ENCODE data around the gene SPRTN. TPM values are rescaled to one million over a fixed set of nuclear protein-coding genes. Genes with fewer than 3 reads are reported as not detected.
A peak's percentile ranks its signal among the peaks of the same experiment; 100 is the strongest.
"Not testable (repeated sequence)": the region's sequence is repeated elsewhere in the genome, so short reads cannot be mapped to it uniquely, and the experiment has no call there.

The SPRTN gene
- total RNA-seq, 1 experiment from 2014 or later = 21.5 TPM

DNA sequence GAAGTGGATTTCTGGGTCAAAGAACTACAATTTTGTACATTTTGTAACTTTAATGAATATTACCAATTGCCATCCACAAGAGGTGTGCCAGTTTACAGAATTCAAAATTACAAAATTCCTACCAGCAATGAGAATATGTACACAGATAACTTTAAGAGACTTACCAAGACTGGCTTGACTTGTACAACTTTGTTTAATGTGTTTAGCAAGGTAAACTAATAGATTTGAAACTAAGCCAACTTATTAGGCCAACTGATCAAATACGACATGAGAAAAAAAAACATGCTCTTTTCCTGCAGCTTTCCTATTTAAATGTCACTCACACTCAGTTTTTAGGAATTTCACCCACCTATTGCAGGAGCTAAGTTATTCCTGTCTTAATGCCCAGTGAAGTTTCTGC, 11.8 kb upstream of the SPRTN start:
- no peak overlapping the region for H3K4me3 ChIP-seq
- no peaks in the 10 kb centered on the region for H3K27me3 ChIP-seq
- no peaks in the 10 kb centered on the region for H3K36me3 ChIP-seq
- no peak overlapping the region for H3K27ac ChIP-seq
- no peaks in the 10 kb centered on the region for H3K9me3 ChIP-seq (replicated peaks)
- H3K4me1 ChIP-seq = no peaks in the 10 kb centered on the region
- DNase-seq = no peak

DNA sequence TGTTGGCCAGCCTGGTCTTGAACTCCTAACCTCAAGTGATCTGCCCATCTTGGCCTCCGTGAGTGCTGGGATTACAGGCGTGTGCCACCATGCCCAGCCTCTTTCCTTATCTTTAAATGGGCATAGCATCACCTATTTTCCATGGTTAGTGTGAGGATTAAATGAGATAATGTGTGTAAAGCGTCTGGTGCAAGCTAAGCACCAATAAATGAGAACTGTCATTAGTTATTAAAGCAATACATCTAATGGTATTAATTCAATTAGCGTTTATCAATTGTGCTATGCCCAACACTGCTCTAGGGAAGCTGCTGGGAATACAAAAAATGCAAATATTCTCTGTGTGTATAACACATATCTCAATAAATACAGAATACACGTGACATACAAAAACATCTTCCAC, 10.5 kb upstream of the SPRTN start:
- no peak overlapping the region for H3K27ac ChIP-seq
- 0 out of 2 replicates have a peak, but pooled peaks cover 2% of the 10 kb centered on the region for H3K36me3 ChIP-seq
- DNase-seq = no peak
- H3K9me3 ChIP-seq (replicated peaks) = no peaks in the 10 kb centered on the region
- no peaks in the 10 kb centered on the region; the same call in 1 of the 2 replicates for H3K4me1 ChIP-seq
- no peaks in the 10 kb centered on the region for H3K27me3 ChIP-seq
- no peak overlapping the region for H3K4me3 ChIP-seq

DNA sequence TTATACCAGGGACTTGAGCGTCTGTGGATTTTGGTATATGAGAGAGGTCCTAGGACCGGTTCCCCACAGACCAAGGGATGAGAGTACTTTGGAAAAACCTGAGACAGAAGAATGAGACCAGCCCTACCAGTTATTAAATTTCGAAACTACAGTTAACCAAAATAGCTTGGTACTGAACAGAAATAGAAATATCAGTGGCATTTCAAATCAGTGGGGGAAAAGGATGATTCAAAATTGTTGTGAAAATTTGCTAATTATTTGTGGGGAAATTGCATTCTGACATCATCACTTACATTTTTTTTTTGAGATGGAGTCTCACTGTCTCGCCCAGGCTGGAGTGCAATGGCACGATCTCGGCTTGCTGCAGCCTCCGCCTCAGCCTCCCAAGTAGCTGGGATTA, 8.6 kb upstream of the SPRTN start:
- Histone ChIP-seq H3K4me1 (peaks cover 4% of the 10 kb centered on the region), H3K4me3 (no peak overlapping the region), H3K27ac (no peak overlapping the region), H3K27me3 (no peaks in the 10 kb centered on the region), H3K9me3 (replicated peaks) (no peaks in the 10 kb centered on the region), H3K36me3 (peaks cover 5% of the 10 kb centered on the region; the same call in 1 of the 2 replicates)
- no peak for DNase-seq

DNA sequence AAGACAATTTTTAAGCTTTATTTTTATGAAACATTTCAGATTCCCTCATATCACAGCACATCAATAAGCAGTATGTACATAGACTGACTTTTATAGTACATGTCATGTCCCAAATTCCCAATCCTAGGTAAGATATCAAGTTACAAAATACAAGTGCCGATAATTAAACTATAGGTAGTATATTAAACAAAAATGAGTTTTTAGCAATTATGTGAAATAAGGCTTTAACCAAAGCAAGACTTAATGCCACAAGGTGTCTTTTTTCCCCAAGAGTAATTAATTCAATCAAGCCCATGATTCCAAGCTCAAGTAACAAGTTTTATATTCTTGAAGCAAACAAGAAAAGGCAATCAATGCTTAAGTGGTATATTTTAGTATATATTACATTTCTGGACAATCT, 5.3 kb upstream of the SPRTN start:
- Histone ChIP-seq H3K27ac (no peak overlapping the region), H3K27me3 (no peaks in the 10 kb centered on the region), H3K4me1 (peaks cover 11% of the 10 kb centered on the region), H3K4me3 (no peak overlapping the region), H3K36me3 (peaks cover 5% of the 10 kb centered on the region; the same call in 1 of the 2 replicates), H3K9me3 (replicated peaks) (no peaks in the 10 kb centered on the region)
- no peak for DNase-seq

DNA sequence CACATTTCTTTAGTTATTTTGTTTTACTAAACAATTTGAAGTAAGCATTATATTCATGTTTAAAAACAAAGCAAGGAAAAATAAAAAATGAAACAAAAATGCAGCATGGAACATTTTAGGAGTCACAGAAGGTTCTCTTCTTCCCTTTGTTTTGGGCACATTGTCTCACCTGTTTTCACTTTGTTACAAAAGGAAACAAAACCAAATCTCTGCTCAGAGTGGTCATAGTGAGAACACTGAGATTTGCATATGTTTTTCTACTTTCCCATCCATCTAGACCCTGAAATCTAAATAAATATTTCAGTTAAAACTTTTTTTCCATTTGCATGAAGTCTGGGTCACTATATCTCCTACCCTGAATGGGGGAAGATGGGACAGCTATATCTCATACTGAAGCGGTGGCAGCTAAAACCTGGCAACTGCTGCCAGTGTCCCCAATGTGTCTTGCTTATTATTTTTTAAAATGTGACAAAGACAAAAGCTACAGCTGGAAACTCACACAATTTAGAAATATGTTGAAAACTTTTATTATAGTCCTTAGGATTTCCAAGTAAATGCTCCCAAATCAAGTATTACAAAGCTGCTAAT, 3.9 kb upstream of the SPRTN start:
- Histone ChIP-seq H3K27me3 (no peaks in the 10 kb centered on the region), H3K4me1 (peaks cover 11% of the 10 kb centered on the region), H3K36me3 (peaks cover 5% of the 10 kb centered on the region; the same call in 1 of the 2 replicates), H3K4me3 (no peak overlapping the region), H3K9me3 (replicated peaks) (no peaks in the 10 kb centered on the region), H3K27ac (no peak overlapping the region)
- DNase-seq = no peak

DNA sequence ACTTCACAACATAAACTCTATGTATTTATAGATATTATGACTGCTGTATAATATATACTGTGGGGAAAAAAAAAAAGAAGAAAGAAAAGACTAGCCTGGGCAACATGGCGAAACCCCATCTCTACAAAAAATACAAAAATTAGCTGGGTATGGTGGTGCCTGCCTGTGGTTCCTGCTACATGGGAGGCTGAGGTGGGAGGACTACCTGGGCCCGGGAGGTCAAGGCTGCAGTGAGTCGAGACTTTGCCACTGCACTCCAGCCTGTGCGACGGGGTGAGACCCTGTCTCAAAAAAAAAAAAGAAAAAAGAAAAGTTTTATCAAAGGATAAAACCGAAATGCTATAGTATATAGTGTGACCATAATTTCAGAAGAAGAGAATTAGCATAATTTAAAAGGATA, 3.1 kb upstream of the SPRTN start:
- DNase-seq = no peak
- H3K27ac ChIP-seq = no peak overlapping the region
- peaks cover 11% of the 10 kb centered on the region for H3K4me1 ChIP-seq
- H3K4me3 ChIP-seq = no peak overlapping the region
- no peaks in the 10 kb centered on the region for H3K27me3 ChIP-seq
- peaks cover 5% of the 10 kb centered on the region; the same call in 1 of the 2 replicates for H3K36me3 ChIP-seq
- H3K9me3 ChIP-seq (replicated peaks) = no peaks in the 10 kb centered on the region

DNA sequence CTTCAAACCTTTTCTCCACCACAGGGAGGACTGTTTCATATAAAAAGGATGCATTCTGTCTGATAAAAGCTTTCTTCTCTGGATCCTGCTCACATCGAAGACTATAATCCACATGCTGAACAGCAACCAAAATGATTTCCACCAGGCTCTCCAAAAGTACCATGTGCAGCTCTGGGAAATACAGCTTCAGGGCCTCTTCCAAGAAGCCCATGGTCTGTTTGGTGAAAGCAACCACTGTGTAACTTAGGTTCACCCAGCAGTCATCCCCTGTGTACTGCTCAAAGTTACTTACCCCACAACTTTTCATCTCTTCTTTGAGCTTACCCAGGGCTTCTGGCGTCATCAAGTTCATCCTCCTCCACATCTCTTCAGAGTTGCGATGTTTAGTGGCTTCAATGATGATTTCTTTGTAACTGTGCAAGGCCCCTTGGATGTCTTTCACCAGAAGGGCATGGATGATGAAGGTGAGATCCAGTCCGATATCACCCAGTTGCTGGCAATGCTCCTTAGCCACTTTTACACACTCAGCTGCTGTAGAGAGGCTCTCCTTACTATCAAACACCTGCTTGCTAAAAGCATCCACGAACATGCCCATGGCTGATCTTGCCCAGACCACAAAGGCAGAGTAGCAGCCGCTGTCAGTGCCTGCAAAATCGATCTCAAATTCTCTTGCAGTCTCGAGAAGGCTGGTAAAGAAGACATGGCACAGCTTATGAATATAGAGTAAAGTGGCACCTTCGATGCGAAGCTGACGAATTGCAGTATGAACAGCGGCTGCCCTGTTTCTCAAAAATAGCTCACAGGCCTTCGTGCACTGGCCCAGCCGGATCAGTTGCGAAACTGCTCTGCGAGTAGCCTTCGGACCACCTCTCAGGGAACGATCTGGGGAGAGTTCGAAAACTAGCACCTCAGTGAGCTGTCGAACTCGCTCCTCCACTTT, 2.2 kb upstream of the SPRTN start:
- Histone ChIP-seq H3K4me1 (peaks cover 11% of the 10 kb centered on the region), H3K36me3 (peaks cover 7% of the 10 kb centered on the region; the same call in 1 of the 2 replicates), H3K4me3 (peak overlapping the region; percentile 80), H3K27me3 (no peaks in the 10 kb centered on the region), H3K9me3 (replicated peaks) (no peaks in the 10 kb centered on the region), H3K27ac (no peak overlapping the region)
- DNase-seq = no peak

DNA sequence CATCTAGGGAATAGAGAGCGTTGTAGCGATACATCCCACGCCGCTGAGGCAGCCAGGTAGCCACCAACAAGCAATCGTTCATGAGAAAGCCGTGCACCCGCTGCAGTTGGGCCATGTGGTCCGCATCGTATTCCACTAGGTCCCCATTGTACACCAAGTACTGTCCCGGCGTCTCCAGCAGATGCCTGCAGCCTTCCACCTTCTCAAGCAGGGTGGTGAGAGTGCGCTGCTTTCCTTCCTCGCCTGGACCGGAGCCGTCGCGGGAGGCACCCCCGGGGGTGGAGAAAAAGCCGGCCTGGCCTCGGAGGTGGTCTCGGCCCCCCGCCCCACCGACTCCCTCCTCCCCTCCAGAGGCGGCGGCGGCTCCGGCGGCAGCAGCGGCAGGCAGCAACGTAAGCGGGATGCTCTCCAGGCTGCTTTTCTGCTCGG, 1.0 kb upstream of the SPRTN start:
- DNase-seq = peak in 1 of 2 experiments; percentile 30
- H3K36me3 ChIP-seq = peaks cover 12% of the 10 kb centered on the region; the same call in 1 of the 2 replicates
- H3K4me1 ChIP-seq = peaks cover 11% of the 10 kb centered on the region
- H3K27ac ChIP-seq = peak overlapping the region; percentile 81; the same call in 1 of the 2 replicates
- H3K4me3 ChIP-seq = peak overlapping the region; percentile 80
- no peaks in the 10 kb centered on the region for H3K9me3 ChIP-seq (replicated peaks)
- no peaks in the 10 kb centered on the region for H3K27me3 ChIP-seq

DNA sequence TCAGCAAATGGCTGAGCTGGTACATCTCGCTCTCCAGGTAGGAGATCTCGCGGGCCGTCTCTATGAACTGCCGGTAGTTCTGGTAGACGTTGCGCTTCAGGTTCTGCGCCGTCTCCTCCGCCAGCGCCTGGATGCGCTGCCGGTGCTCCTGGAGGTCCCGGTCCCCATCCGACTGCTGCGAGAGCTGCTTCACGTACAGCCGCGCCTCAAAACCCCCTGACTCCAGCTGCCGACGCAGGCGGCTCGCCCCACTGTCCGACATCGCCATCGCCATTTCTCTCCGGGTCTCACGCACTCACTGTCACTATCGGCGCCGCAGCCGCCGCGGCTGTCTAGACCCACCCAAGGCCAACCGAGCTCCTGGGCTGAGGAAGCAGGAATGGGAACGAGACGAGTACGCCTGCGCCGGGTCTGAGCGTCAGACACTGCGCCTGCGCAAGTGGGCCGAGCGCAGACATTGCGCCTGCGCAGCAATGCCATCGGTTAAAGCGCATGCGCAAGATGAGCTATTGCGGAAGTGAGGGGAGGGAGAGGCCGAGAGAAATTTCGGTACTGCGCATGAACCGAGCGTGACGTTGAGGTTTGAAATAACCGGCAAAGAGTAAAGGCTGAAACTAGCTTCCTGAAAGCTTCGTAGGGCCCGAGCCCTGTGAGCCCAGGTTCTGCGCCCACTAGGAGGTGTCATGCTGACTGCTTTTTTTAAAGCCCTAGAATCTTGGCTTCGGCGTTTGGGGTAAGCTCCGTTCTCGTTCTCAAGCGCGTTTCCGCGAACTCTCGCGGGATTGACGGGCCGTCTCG, 422 bp upstream of the SPRTN start, which contains the start of gene EXOC8:
Gene EXOC8, minus strand, starts transcription at position 381 of the 798 bp plus-strand sequence. Its CDS starts 107 bp downstream, at position 274.
- H3K4me3 ChIP-seq = peak within 1 kb of the TSS; percentile 80
- H3K36me3 ChIP-seq = peaks cover 15% of the 10 kb centered on the region; the same call in 1 of the 2 replicates
- H3K9me3 ChIP-seq (replicated peaks) = no peaks in the 10 kb centered on the region
- H3K27me3 ChIP-seq = no peaks in the 10 kb centered on the region
- peak; percentile 93 to 99 for DNase-seq
- H3K27ac ChIP-seq = peak within 1 kb of the TSS; percentile 81
- H3K4me1 ChIP-seq = peaks cover 11% of the 10 kb centered on the region

DNA sequence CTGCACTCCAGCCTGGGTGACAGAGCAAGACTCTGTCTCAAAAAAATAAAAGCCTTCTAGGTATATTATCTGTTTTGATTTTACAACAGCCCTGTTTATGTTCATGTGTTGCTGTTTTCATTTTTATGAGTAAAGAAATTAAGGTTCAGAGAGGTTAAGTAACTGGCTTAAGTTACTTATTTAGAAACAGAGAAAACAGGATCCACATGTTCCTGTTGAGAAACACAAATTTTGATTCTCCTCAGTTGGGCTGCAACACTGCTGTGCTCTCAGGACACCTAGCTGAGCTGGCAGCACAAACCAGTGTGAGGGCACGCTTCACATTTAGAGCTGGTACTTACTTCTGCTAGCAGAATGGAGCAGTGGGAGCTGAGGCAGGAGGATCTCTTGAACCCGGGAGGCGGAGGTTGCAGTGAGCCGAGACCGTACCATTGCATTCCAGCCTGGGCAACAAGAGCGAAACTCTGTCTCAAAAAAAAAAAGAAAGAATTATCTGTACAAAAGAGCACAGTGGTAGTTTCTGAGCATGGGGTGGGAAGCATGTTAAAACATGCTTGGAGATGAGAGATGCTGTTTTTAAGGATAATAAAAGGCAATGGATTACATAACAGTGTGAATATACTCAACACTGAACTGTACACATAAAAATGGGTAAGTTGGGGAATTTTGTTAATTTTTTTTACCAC, 2.4 kb downstream of the SPRTN start:
- no peak for DNase-seq
- H3K27ac ChIP-seq = no peak overlapping the region
- peaks cover 19% of the 10 kb centered on the region for H3K36me3 ChIP-seq
- H3K4me1 ChIP-seq = peaks cover 4% of the 10 kb centered on the region; the same call in 1 of the 2 replicates
- H3K27me3 ChIP-seq = no peaks in the 10 kb centered on the region
- no peaks in the 10 kb centered on the region for H3K9me3 ChIP-seq (replicated peaks)
- no peak overlapping the region for H3K4me3 ChIP-seq

DNA sequence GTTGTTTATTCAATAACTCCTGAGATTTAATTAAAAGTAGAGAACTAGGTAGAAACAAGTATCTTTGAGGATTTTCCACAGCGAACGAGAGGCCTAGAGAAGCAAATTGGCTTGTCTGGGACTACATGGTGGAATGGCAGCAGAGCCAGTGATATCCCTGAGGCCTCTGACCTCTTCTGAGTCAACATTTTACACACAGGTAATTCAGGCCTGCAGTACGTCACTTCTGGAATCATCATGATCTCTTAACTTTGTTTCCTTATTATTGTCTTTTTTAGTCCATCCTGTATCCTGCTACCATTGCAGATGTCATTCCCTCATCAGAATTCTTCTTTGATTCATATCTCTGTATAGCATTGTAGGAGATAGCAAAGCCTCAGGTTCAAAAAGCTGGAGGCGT, 9.9 kb downstream of the SPRTN start:
- Histone ChIP-seq H3K4me1 (no peaks in the 10 kb centered on the region), H3K27ac (no peak overlapping the region), H3K9me3 (replicated peaks) (no peaks in the 10 kb centered on the region), H3K36me3 (peaks cover 65% of the 10 kb centered on the region), H3K4me3 (no peak overlapping the region), H3K27me3 (no peaks in the 10 kb centered on the region)
- DNase-seq = no peak

DNA sequence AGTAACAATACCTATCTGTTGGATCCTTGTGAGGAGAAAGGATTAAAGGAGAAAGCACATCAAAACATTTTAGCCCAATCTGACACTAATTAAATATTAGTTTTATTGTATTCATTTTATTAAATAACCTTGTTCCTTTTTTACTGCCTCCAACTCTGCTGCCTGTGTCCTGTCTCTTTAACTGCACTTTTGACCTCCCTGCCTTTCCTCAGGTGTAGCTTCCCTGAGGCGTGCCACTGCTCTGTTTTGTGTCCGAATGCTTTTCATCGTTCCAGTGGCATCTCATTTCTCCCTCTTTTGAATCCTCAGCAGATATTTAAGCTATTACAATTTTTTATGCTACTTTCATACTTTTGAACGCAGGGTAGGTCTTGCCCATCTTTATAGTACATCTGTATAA, 10.3 kb downstream of the SPRTN start:
- H3K4me1 ChIP-seq = no peaks in the 10 kb centered on the region
- H3K36me3 ChIP-seq = peaks cover 69% of the 10 kb centered on the region
- no peak overlapping the region for H3K27ac ChIP-seq
- no peaks in the 10 kb centered on the region for H3K9me3 ChIP-seq (replicated peaks)
- no peak overlapping the region for H3K4me3 ChIP-seq
- H3K27me3 ChIP-seq = no peaks in the 10 kb centered on the region
- DNase-seq = no peak

DNA sequence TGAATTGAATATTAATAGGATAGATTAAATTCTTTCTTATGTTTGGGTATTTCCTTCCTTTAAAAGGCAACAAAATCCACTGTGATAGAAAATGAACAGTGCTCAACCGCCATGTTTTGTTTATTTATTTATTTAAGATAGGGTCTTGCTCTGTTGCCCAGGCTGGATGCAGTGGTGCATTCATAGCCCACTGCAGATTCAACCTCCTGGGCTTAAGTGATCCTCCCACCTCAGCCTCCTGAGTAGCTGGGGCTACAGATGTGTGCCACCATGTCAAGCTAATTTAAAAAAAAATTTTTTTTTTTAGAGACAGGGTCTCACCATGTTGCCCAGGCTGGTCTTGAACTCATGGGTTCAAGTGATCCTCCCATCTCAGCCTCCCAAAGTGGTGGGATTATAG, 10.8 kb downstream of the SPRTN start:
- not testable (repeated sequence) for H3K4me1 ChIP-seq; H3K9me3 ChIP-seq (replicated peaks); H3K27ac ChIP-seq; DNase-seq; H3K27me3 ChIP-seq; H3K4me3 ChIP-seq
- peaks cover 70% of the 10 kb centered on the region for H3K36me3 ChIP-seq

DNA sequence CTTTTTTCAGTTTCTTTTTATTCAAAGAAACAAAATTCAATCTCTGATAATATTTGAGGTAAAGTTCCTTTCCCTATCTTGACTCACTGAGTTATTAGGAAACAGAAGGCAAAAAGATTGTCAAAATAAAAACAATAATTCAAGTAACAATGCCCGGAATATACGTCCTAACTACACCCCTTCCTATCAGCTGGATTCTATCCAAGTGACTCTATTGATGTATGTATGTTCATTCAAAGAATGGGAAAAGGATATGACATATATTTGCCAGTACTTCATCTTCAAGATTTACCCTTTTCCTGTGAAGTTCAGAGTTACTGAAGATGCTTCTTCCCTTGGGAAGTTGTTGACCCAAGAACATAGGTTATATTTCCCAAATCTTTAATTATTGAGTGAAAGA, 13.7 kb downstream of the SPRTN start:
- no peak for DNase-seq
- no peaks in the 10 kb centered on the region for H3K27me3 ChIP-seq
- no peak overlapping the region for H3K27ac ChIP-seq
- H3K36me3 ChIP-seq = peaks cover 70% of the 10 kb centered on the region
- H3K4me1 ChIP-seq = no peaks in the 10 kb centered on the region
- H3K4me3 ChIP-seq = no peak overlapping the region
- no peaks in the 10 kb centered on the region for H3K9me3 ChIP-seq (replicated peaks)
